Measurements from ENCODE around the gene DSCAML1. TPM values are rescaled to one million over a fixed set of nuclear protein-coding genes. Genes with fewer than 3 reads are reported as not detected.

DSCAML1 gene
- total and polyA plus RNA-seq, 9 of the 15 experiments (the other 6 are each of a cell fraction or from before 2014, with no cell fraction given): not detected

GRCh38 chr11:117412653-117413275, 384.3 kb downstream of the DSCAML1 start:
- WGBS (ENCODE audit: insufficient coverage, low coverage, missing lambda C conversion rate): 10% methylated on average over 8 of the region's 8 CpGs
- POLR2A ChIA-PET: no interaction called here
- H3K27me3 ChIP-seq (ENCODE audit: control insufficient read depth in 2 of 2, insufficient read depth in 2 of 2, low read length in 2 of 2): peaks cover 17 to 50% of the 10 kb centered on the region in 2 experiments; a peak in 4 of 5 replicates

GRCh38 chr11:117412176-117412575, 384.8 kb downstream of the DSCAML1 start:
- DNase-seq (ENCODE audit: extremely low read depth in 1 of 4, low spot score in 3 of 4): no peak
- no peaks in the 10 kb centered on the region for H3K79me2 ChIP-seq (ENCODE audit: control insufficient read depth, insufficient read depth, low read length)
- WGBS (ENCODE audit: insufficient coverage, low coverage, missing lambda C conversion rate): 34% methylated on average over 10 of the region's 10 CpGs
- H4K20me1 ChIP-seq (replicated peaks; ENCODE audit: control insufficient read depth, insufficient read depth, low read length): no peaks in the 10 kb centered on the region
- POLR2A ChIA-PET: interaction anchor here (0.6 kb wide), 1 partner anchor 27 kb away, joined by 3 read pairs; no protein-coding TSS in a partner anchor
- H3K9ac ChIP-seq (ENCODE audit: insufficient read depth in 1 of 2, low read depth in 2 of 2, low read length in 2 of 2): no peak overlapping the region
- no peak for ATAC-seq
- H2AFZ ChIP-seq (ENCODE audit: low read depth, low read length): no peak overlapping the region
- H3K27ac ChIP-seq (ENCODE audit: extremely low read depth, low read depth, low read length): no peak overlapping the region
- FAIRE-seq: no peak
- peaks cover 0 to 8% of the 10 kb centered on the region in 2 experiments; a peak in 1 of 5 replicates for H3K4me1 ChIP-seq (replicated peaks in 1 of 2; ENCODE audit: control insufficient read depth in 2 of 2, insufficient read depth in 2 of 2, low read length in 2 of 2)
- H3K4me3 ChIP-seq: no peak overlapping the region
- CTCF ChIA-PET (ENCODE audit: low intra/inter-chr PET ratio): no interaction called here
- H3K9me1 ChIP-seq (ENCODE audit: control insufficient read depth, insufficient read depth, low read length): no peaks in the 10 kb centered on the region
- H3K4me2 ChIP-seq (ENCODE audit: insufficient read depth, low read length): no peak overlapping the region
- H3K27me3 ChIP-seq (ENCODE audit: control insufficient read depth in 2 of 2, insufficient read depth in 2 of 2, low read length in 2 of 2): peaks cover 11 to 46% of the 10 kb centered on the region in 2 experiments; a peak in 4 of 5 replicates
- intact Hi-C loops (cut with micrococcal nuclease): no loop called here
- BruUV-seq (replicated peaks): no TSS peak
- no peaks in the 10 kb centered on the region for H3K36me3 ChIP-seq (ENCODE audit: control insufficient read depth, insufficient read depth, low read length)
- H3K9me3 ChIP-seq (replicated peaks; ENCODE audit: control insufficient read depth, insufficient read depth, low read depth, low read length): no peaks in the 10 kb centered on the region
- in situ Hi-C loops (cut with MboI): no loop called here
- TF ChIP-seq ZNF277 (CRISPR knock-in tag; IDR thresholded peaks at IDR 0.05; ENCODE audit: borderline replicate concordance): no peak
- TF ChIP-seq ZNF318 (IDR thresholded peaks at IDR 0.05; ENCODE audit: borderline replicate concordance in 1 of 2, low read depth in 1 of 2): no peak

More at GRCh38 chr11:117412653-117413275, 384.3 kb downstream of the DSCAML1 start:
- Histone ChIP-seq H3K79me2 (ENCODE audit: control insufficient read depth, insufficient read depth, low read length) (no peaks in the 10 kb centered on the region), H3K36me3 (ENCODE audit: control insufficient read depth, insufficient read depth, low read length) (no peaks in the 10 kb centered on the region), H3K9me3 (replicated peaks; ENCODE audit: control insufficient read depth, insufficient read depth, low read depth, low read length) (no peaks in the 10 kb centered on the region), H3K4me2 (ENCODE audit: insufficient read depth, low read length) (no peak overlapping the region), H3K9me1 (ENCODE audit: control insufficient read depth, insufficient read depth, low read length) (no peaks in the 10 kb centered on the region), H3K27ac (ENCODE audit: extremely low read depth, low read depth, low read length) (no peak overlapping the region), H2AFZ (ENCODE audit: low read depth, low read length) (no peak overlapping the region), H4K20me1 (replicated peaks; ENCODE audit: control insufficient read depth, insufficient read depth, low read length) (no peaks in the 10 kb centered on the region), H3K9ac (ENCODE audit: insufficient read depth in 1 of 2, low read depth in 2 of 2, low read length in 2 of 2) (no peak overlapping the region), H3K4me3 (no peak overlapping the region), H3K4me1 (replicated peaks in 1 of 2; ENCODE audit: control insufficient read depth in 2 of 2, insufficient read depth in 2 of 2, low read length in 2 of 2) (peaks cover 0 to 8% of the 10 kb centered on the region in 2 experiments; a peak in 1 of 5 replicates)
- ATAC-seq (no peak), DNase-seq (ENCODE audit: extremely low read depth in 1 of 4, low spot score in 3 of 4) (no peak), FAIRE-seq (no peak)
- CTCF ChIA-PET (ENCODE audit: low intra/inter-chr PET ratio): no interaction called here
- intact Hi-C loops (cut with micrococcal nuclease): no loop called here
- BruUV-seq (replicated peaks): no TSS peak
- in situ Hi-C loops (cut with MboI): no loop called here
- TF ChIP-seq ZNF354B (CRISPR knock-in tag; IDR thresholded peaks at IDR 0.05): no peak
- no peak for TF ChIP-seq ZBTB8A (IDR thresholded peaks at IDR 0.05; ENCODE audit: partially characterized antibody)
- no peak for TF ChIP-seq TAF1 (IDR thresholded peaks at IDR 0.05; ENCODE audit: control insufficient read depth, extremely low read depth, insufficient read depth, low read length, severe bottlenecking)
- no peak for TF ChIP-seq ZNF589 (CRISPR knock-in tag; IDR thresholded peaks at IDR 0.05; ENCODE audit: low read depth)

Measured in K562 (cell line).